GM19372 (cell line): Measurements from ENCODE around the gene SLC2A2.
A peak's percentile ranks its signal among the peaks of the same experiment; 100 is the strongest.

Experiments
- ATAC-seq: cut with Tn5 transposase; IDR thresholded peaks from one replicate; pipeline ENCODE4 v1.9.1; 2021; ENCODE audit warnings: mild to moderate bottlenecking, low read depth, moderate library complexity; ENCODE audit not compliant: unreplicated experiment

SLC2A2 gene

GRCh38 chr3:171026597-171027293 lies at the start of gene SLC2A2:
TSS of gene SLC2A2 (minus strand) at chr3:171026720. CDS start at chr3:171026670, 50 bp downstream.
- no peak for ATAC-seq

- ATAC-seq = no peak
Measured at GRCh38 chr3:171072432-171072831, 45.9 kb upstream of the SLC2A2 start.

GRCh38 chr3:171068658-171069057 lies 42.1 kb upstream of the SLC2A2 start:
- ATAC-seq = no peak

- no peak for ATAC-seq
Measured at GRCh38 chr3:171066206-171066605, 39.7 kb upstream of the SLC2A2 start.

GRCh38 chr3:171065732-171066131 lies 39.2 kb upstream of the SLC2A2 start:
- no peak for ATAC-seq

- ATAC-seq = no peak
Measured at GRCh38 chr3:171064461-171064860, 37.9 kb upstream of the SLC2A2 start.

- no peak for ATAC-seq
Measured at GRCh38 chr3:171061749-171062148, 35.2 kb upstream of the SLC2A2 start.

- no peak for ATAC-seq
Measured at GRCh38 chr3:171059978-171060377, 33.5 kb upstream of the SLC2A2 start.

- ATAC-seq = no peak
Measured at GRCh38 chr3:171058873-171059603, 32.5 kb upstream of the SLC2A2 start.

GRCh38 chr3:171058058-171058457 lies 31.5 kb upstream of the SLC2A2 start:
- ATAC-seq = no peak

- no peak for ATAC-seq
Measured at GRCh38 chr3:171057072-171057471, 30.6 kb upstream of the SLC2A2 start.

- ATAC-seq = no peak
Measured at GRCh38 chr3:171056528-171056927, 30.0 kb upstream of the SLC2A2 start.

- no peak for ATAC-seq
Measured at GRCh38 chr3:171055336-171056178, 29.0 kb upstream of the SLC2A2 start.

GRCh38 chr3:171054921-171055320 lies 28.4 kb upstream of the SLC2A2 start:
- no peak for ATAC-seq

- no peak for ATAC-seq
Measured at GRCh38 chr3:171054231-171054630, 27.7 kb upstream of the SLC2A2 start.

- peak; percentile 89 for ATAC-seq
Measured at GRCh38 chr3:171049861-171050444, 23.4 kb upstream of the SLC2A2 start.

- no peak for ATAC-seq
Measured at GRCh38 chr3:171046760-171047159, 20.2 kb upstream of the SLC2A2 start.

GRCh38 chr3:171044835-171045793 lies 18.6 kb upstream of the SLC2A2 start:
- ATAC-seq = no peak

GRCh38 chr3:171044384-171044783 lies 17.9 kb upstream of the SLC2A2 start:
- ATAC-seq = no peak

GRCh38 chr3:171039674-171040073 lies 13.2 kb upstream of the SLC2A2 start:
- ATAC-seq = no peak
